Heart left ventricle (tissue), 13 donors: ENCODE measurements around the gene TRPC3.

Experiments used
- POLR2A ChIP-seq, 2 donors: fragments of 450-650 bp; IDR thresholded peaks; one replicate each; pipeline ENCODE4 v1.6.1; 2017; ENCODE audit warnings: antibody characterized with exemption in 2 of 2, mild to moderate bottlenecking in 2 of 2, moderate library complexity in 2 of 2
- TF ChIP-seq, protein P1 (sequence below), 12 donors: fragments of 200-600 bp; sonication (generic) in 4 of 12; IDR thresholded peaks; one replicate each; pipeline versions ENCODE4 v1.5.0 to v1.8.0; 2018 to 2022; ENCODE audit warnings: antibody characterized with exemption in 12 of 12, mild to moderate bottlenecking in 5 of 12
- donor health status: ischemic (EF 13 %, LVEDD 7.1; RV severe dilation, severe dysfunction).
- donor health status: DM: no; HTN: yes; CAD: no.
- donor health status: DM: no; HTN: no; CAD: no.
- donor health status: ischemic (EF 25% LVEDD 6.9; RV normal size, moderate dysfunction).
- donor health status: ischemic (EF 25% LVEDD 5.7; RV mildly dilated, moderate dysfunction).
- donor health status: ischemic (EF 35%, LVEDD 5.7; RV mildly dilated, moderate dysfunction).
- donor health status: nonischemic (EF 11% LVEDD 7.7; RV severe dilation, severe dysfunction).
- donor health status: DM: yes; HTN: yes; CAD: no.
- donor health status: PGD.
- donor health status: ischemic (EF 29% LVEDD 5.4; RV normal size, mild dysfunction).
- donor health status: nonischemic (EF 23%, LVEDD 6.1; RV moderate dilation, normal function).

DNA sequence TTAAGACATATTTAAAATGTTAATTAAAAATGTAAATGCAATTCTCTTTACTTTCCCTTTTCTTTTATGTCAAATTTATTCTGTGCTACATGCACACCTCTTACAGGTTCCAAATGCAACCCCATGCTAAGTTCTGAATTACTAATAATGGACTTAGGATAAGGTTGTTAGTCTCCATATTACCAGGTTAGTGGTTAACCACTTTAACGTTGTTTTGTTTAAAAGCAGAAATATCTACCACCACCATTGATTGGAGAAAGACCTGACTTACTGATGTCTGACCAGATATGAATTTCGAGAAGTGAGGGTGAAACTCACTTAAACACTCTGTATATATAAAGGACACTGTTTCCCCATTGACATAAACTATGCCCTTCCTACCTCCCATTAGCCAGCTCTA is 6.9 kb upstream of the TRPC3 start:
- TF ChIP-seq, protein P1, sequence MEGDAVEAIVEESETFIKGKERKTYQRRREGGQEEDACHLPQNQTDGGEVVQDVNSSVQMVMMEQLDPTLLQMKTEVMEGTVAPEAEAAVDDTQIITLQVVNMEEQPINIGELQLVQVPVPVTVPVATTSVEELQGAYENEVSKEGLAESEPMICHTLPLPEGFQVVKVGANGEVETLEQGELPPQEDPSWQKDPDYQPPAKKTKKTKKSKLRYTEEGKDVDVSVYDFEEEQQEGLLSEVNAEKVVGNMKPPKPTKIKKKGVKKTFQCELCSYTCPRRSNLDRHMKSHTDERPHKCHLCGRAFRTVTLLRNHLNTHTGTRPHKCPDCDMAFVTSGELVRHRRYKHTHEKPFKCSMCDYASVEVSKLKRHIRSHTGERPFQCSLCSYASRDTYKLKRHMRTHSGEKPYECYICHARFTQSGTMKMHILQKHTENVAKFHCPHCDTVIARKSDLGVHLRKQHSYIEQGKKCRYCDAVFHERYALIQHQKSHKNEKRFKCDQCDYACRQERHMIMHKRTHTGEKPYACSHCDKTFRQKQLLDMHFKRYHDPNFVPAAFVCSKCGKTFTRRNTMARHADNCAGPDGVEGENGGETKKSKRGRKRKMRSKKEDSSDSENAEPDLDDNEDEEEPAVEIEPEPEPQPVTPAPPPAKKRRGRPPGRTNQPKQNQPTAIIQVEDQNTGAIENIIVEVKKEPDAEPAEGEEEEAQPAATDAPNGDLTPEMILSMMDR (IDR thresholded peaks at IDR 0.05) = no peak
- no peak for TF ChIP-seq POLR2A (IDR thresholded peaks at IDR 0.05)
